GM18508 (cell line): ENCODE results near the gene ELP6.

Experiments used
- ATAC-seq: cut with Tn5 transposase; IDR thresholded peaks from one replicate; pipeline ENCODE4 v1.9.1; 2021; ENCODE audit warnings: moderate number of reproducible peaks; ENCODE audit not compliant: insufficient read depth, unreplicated experiment

The ELP6 gene

GRCh38 chr3:47513125-47513929, at the start of gene ELP6:
TSS of gene ELP6 (minus strand) at chr3:47513712. CDS start at chr3:47513590, 122 bp downstream.
- ATAC-seq: peak; percentile 70

- ATAC-seq: no peak
Measured at GRCh38 chr3:47556351-47556750, 42.8 kb upstream of the ELP6 start.

- ATAC-seq: no peak
Measured at GRCh38 chr3:47554335-47554734, 40.8 kb upstream of the ELP6 start.

GRCh38 chr3:47553407-47553806, 39.9 kb upstream of the ELP6 start:
- ATAC-seq: no peak

- no peak for ATAC-seq
Measured at GRCh38 chr3:47542471-47543173, 29.1 kb upstream of the ELP6 start.

GRCh38 chr3:47541583-47542108, 28.1 kb upstream of the ELP6 start:
- ATAC-seq: no peak

GRCh38 chr3:47540281-47540680, 26.8 kb upstream of the ELP6 start:
- no peak for ATAC-seq

- ATAC-seq: no peak
Measured at GRCh38 chr3:47536967-47537366, 23.5 kb upstream of the ELP6 start.

GRCh38 chr3:47536221-47536891, 22.8 kb upstream of the ELP6 start:
- no peak for ATAC-seq

GRCh38 chr3:47533996-47534454, 20.5 kb upstream of the ELP6 start:
- ATAC-seq: no peak

GRCh38 chr3:47533481-47533880, 20.0 kb upstream of the ELP6 start:
- ATAC-seq: no peak

GRCh38 chr3:47527952-47528725, 14.6 kb upstream of the ELP6 start:
- ATAC-seq: no peak

- ATAC-seq: no peak
Measured at GRCh38 chr3:47525617-47526016, 12.1 kb upstream of the ELP6 start.

GRCh38 chr3:47523310-47524073, 10.0 kb upstream of the ELP6 start:
- ATAC-seq: no peak

- ATAC-seq: no peak
Measured at GRCh38 chr3:47522082-47522987, 8.8 kb upstream of the ELP6 start.

GRCh38 chr3:47520756-47521155, 7.2 kb upstream of the ELP6 start:
- ATAC-seq: no peak

- ATAC-seq: no peak
Measured at GRCh38 chr3:47517937-47518336, 4.4 kb upstream of the ELP6 start.

- ATAC-seq: no peak
Measured at GRCh38 chr3:47515864-47516319, 2.4 kb upstream of the ELP6 start.
